Right atrium auricular region (tissue), 2 donors: Measurements from ENCODE around the gene CA9. TPM values are rescaled to one million over a fixed set of nuclear protein-coding genes. Genes with fewer than 3 reads are reported as not detected.

Experiments
- DNase-seq: peaks from one replicate; pipeline ENCODE4 v3.0.0-alpha.2; 2019; ENCODE audit warnings: low spot score
- H3K27ac ChIP-seq, 2 donors: fragments of 200-600 bp; sonication (generic); 1 replicate in 1 of 2; 2 replicates in 1 of 2; pipeline ENCODE4 v1.5.1; 2016 to 2019
- H3K27me3 ChIP-seq, 2 donors: fragments of 200-600 bp; sonication (generic); one replicate each; pipeline versions ENCODE4 v1.5.1 to v1.6.0; 2017 to 2019
- H3K36me3 ChIP-seq: fragments of 200-600 bp; sonication (generic); one replicate; pipeline ENCODE4 v1.5.1; 2016
- H3K4me1 ChIP-seq, 2 donors: fragments of 200-600 bp; sonication (generic); one replicate each; pipeline versions ENCODE4 v1.5.1 to v1.6.0; 2017 to 2019
- H3K4me3 ChIP-seq, 2 donors: fragments of 200-600 bp; sonication (generic); 1 replicate in 1 of 2; 2 replicates in 1 of 2; pipeline ENCODE4 v1.5.1; 2017 to 2019; ENCODE audit warnings: mild to moderate bottlenecking in 1 of 2, moderate library complexity in 1 of 2
- H3K9me3 ChIP-seq, 2 donors: fragments of 200-600 bp; sonication (generic); one replicate each; pipeline ENCODE4 v1.5.1; 2019
- total RNA-seq, 2 donors: library from RNA; depleted of rRNA; stranded (reverse); fragments of >200 nt; gene quantifications; one replicate each; pipeline ENCODE4 v1.1.0, GENCODE V29; 2016
- TF ChIP-seq, protein P1 (sequence below), 2 donors: fragments of 200-600 bp; sonication (generic); IDR thresholded peaks; one replicate each; pipeline ENCODE4 v1.5.1; 2019; ENCODE audit warnings: antibody characterized with exemption in 2 of 2

CA9 gene
- total RNA-seq, 2 donors from 2014 or later, result 5.5 to 5.9 TPM

GRCh38 chr9:35713578-35713977 lies 39.9 kb downstream of the CA9 start:
- H3K36me3 ChIP-seq, result peaks cover 99% of the 10 kb centered on the region
- no peak for DNase-seq
- peaks cover 0 to 10% of the 10 kb centered on the region in 2 donors for H3K4me1 ChIP-seq
- H3K27me3 ChIP-seq, result no peaks in the 10 kb centered on the region
- no peak overlapping the region for H3K27ac ChIP-seq
- TF ChIP-seq, protein P1, sequence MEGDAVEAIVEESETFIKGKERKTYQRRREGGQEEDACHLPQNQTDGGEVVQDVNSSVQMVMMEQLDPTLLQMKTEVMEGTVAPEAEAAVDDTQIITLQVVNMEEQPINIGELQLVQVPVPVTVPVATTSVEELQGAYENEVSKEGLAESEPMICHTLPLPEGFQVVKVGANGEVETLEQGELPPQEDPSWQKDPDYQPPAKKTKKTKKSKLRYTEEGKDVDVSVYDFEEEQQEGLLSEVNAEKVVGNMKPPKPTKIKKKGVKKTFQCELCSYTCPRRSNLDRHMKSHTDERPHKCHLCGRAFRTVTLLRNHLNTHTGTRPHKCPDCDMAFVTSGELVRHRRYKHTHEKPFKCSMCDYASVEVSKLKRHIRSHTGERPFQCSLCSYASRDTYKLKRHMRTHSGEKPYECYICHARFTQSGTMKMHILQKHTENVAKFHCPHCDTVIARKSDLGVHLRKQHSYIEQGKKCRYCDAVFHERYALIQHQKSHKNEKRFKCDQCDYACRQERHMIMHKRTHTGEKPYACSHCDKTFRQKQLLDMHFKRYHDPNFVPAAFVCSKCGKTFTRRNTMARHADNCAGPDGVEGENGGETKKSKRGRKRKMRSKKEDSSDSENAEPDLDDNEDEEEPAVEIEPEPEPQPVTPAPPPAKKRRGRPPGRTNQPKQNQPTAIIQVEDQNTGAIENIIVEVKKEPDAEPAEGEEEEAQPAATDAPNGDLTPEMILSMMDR (IDR thresholded peaks at IDR 0.05), result no peak
- no peaks in the 10 kb centered on the region for H3K9me3 ChIP-seq
- no peak overlapping the region for H3K4me3 ChIP-seq

DNA sequence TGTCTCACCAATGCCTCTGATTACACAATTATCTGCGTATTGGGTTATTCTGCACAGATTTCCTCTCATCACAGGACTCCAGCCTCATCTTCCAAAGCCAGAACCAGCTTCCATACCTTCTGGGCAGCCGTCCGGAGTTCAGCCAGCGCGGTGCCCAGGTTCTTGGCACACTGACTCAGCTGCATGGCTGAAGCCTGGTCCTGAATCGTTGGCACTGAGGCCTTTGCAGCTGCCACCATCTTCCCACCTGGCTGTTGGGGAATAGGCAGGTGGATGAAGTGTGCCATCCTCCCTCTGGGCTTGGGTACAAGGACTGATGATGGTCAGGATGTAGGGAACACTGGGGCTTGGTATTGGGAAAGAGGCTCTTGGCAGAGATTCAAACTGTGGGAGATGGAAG lies 40.4 kb downstream of the CA9 start:
- TF ChIP-seq, protein P1 (IDR thresholded peaks at IDR 0.05), result no peak

GRCh38 chr9:35714579-35715252 lies 41.0 kb downstream of the CA9 start:
- H3K9me3 ChIP-seq, result no peaks in the 10 kb centered on the region
- H3K4me3 ChIP-seq, result no peak overlapping the region
- no peaks in the 10 kb centered on the region for H3K27me3 ChIP-seq
- H3K4me1 ChIP-seq, result peaks cover 0 to 10% of the 10 kb centered on the region in 2 donors
- DNase-seq, result no peak
- H3K27ac ChIP-seq, result no peak overlapping the region
- TF ChIP-seq, protein P1 (IDR thresholded peaks at IDR 0.05), result no peak
- peaks cover 99% of the 10 kb centered on the region for H3K36me3 ChIP-seq

More for the DNA sequence above, 40.4 kb downstream of the CA9 start:
- Histone ChIP-seq H3K27ac (no peak overlapping the region), H3K4me1 (peaks cover 0 to 10% of the 10 kb centered on the region in 2 donors), H3K36me3 (peaks cover 99% of the 10 kb centered on the region), H3K4me3 (no peak overlapping the region), H3K27me3 (no peaks in the 10 kb centered on the region), H3K9me3 (no peaks in the 10 kb centered on the region)
- no peak for DNase-seq

DNA sequence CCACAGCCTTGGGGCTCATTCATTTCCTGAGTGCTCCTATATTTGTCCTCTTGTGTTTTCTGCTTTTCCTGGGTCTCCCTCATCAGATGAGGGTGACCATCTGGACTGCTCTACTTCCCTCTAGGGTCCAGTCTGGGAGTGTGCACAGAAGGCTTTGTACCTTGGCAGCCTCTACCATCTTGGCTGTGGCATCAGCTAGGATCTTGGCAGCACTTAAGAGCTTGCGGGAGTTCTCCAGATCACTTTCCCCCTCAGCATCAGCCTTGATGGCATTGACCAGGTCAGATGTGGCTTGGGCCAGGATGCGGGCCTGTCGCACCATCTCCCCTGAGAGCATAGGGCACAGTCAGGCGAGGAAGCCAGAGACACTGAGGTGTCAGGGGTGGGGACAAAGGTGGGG lies 42.5 kb downstream of the CA9 start:
- no peak for DNase-seq
- H3K9me3 ChIP-seq, result no peaks in the 10 kb centered on the region
- no peaks in the 10 kb centered on the region for H3K27me3 ChIP-seq
- no peak overlapping the region for H3K4me3 ChIP-seq
- TF ChIP-seq, protein P1 (IDR thresholded peaks at IDR 0.05), result no peak
- H3K27ac ChIP-seq, result no peak overlapping the region
- peaks cover 0 to 5% of the 10 kb centered on the region in 2 donors for H3K4me1 ChIP-seq
- H3K36me3 ChIP-seq, result peaks cover 100% of the 10 kb centered on the region

- H3K9me3 ChIP-seq, result no peaks in the 10 kb centered on the region
- H3K4me1 ChIP-seq, result no peaks in the 10 kb centered on the region
- no peak overlapping the region for H3K27ac ChIP-seq
- no peak for DNase-seq
- no peak overlapping the region for H3K4me3 ChIP-seq
- TF ChIP-seq, protein P1 (IDR thresholded peaks at IDR 0.05), result no peak
- H3K27me3 ChIP-seq, result no peaks in the 10 kb centered on the region
- peaks cover 100% of the 10 kb centered on the region for H3K36me3 ChIP-seq
Observed at GRCh38 chr9:35717132-35717870, 43.6 kb downstream of the CA9 start.
